ENCODE data around the gene PFKL. TPM values are rescaled to one million over a fixed set of nuclear protein-coding genes. Genes with fewer than 3 reads are reported as not detected.

The PFKL gene
- total and polyA plus RNA-seq, 8 donors: 80.3 to 116 (median 93.5) TPM

DNA sequence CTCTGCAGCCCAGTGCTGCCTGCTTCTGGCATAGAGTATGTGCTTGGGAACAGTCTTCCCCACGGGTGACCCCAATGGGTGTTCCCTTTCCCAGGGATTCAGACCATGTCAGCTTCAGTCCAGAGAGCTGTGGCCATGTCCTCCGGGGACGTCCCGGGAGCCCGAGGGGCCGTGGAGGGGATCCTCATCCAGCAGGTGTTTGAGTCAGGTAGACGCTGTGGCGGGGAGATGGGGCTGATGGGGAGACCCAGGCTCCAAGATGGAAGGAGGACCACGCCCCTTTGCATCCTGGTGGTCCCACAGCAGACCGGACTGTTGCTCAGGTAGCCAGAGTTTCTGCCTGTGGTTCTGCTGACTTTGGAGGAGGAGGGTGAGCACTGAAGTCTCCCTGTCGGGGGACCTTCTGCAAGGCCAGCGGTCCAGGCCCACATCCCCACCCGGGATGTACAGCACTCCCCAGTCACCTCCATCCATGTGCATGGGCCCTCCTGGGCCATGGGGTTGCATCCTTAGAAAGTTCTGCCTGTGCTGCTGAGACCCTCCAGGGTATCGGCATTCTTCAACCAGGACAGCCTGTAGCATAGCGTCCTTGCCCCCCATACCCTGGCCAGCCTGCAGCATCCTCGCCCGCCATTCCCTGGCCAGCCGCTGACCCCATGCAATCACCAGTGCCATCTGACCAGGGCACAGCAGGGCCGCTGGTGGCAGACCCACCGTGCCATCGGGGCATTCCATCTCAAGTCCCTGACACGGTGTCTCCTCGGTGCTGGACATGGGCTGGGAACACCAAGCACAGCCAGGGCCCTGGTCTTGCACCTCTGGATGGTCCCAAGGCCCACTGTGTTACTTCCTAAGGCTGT is 11.4 kb upstream of the PFKL start:
- TF ChIP-seq, protein P1, sequence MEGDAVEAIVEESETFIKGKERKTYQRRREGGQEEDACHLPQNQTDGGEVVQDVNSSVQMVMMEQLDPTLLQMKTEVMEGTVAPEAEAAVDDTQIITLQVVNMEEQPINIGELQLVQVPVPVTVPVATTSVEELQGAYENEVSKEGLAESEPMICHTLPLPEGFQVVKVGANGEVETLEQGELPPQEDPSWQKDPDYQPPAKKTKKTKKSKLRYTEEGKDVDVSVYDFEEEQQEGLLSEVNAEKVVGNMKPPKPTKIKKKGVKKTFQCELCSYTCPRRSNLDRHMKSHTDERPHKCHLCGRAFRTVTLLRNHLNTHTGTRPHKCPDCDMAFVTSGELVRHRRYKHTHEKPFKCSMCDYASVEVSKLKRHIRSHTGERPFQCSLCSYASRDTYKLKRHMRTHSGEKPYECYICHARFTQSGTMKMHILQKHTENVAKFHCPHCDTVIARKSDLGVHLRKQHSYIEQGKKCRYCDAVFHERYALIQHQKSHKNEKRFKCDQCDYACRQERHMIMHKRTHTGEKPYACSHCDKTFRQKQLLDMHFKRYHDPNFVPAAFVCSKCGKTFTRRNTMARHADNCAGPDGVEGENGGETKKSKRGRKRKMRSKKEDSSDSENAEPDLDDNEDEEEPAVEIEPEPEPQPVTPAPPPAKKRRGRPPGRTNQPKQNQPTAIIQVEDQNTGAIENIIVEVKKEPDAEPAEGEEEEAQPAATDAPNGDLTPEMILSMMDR (IDR thresholded peaks at IDR 0.05): no peak
- Histone ChIP-seq H3K9me3 (no peaks in the 10 kb centered on the region), H3K4me3 (no peak overlapping the region), H3K36me3 (no peaks in the 10 kb centered on the region), H3K27ac (no peak overlapping the region), H3K4me1 (peaks cover 0 to 6% of the 10 kb centered on the region in 2 donors), H3K27me3 (peaks cover 7 to 52% of the 10 kb centered on the region in 2 donors)
- intact Hi-C loops (cut with DNase I): no loop called here
- DNase-seq: peak in 1 of 4 donors; percentile 56
- ATAC-seq: no peak

DNA sequence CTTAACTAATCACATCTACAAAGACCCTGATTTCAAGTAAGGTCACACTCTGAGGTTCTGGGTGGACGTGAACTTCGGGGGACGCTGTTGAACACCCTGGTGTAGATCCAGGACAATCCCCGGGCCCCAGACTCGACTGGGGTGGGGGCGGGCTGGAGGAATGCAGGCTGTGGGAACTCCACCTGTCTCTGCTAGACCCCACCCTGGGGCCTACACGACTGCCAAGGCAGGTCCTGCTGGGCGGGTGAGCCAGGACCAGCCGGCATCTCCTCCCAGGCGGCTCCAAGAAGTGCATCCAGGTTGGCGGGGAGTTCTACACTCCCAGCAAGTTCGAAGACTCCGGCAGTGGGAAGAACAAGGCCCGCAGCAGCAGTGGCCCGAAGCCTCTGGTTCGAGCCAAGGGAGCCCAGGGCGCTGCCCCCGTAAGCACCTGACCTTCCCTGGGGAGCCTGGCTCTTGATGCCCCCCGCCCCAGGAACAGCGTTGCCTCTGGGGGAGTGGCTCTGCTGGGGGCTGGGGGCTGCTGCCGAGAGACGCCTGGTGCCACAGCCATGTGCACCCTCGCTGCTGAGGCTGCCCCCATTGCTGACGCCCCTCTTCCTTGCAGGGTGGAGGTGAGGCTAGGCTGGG is 10.4 kb upstream of the PFKL start:
- ATAC-seq: no peak
- no peak overlapping the region for H3K27ac ChIP-seq
- peak in 1 of 4 donors; percentile 59 for DNase-seq
- no peaks in the 10 kb centered on the region for H3K36me3 ChIP-seq
- intact Hi-C loops (cut with DNase I): no loop called here
- H3K9me3 ChIP-seq: no peaks in the 10 kb centered on the region
- H3K4me3 ChIP-seq: no peak overlapping the region
- TF ChIP-seq, protein P1 (IDR thresholded peaks at IDR 0.05): no peak
- peaks cover 0 to 6% of the 10 kb centered on the region in 2 donors for H3K4me1 ChIP-seq
- peaks cover 7 to 54% of the 10 kb centered on the region in 2 donors for H3K27me3 ChIP-seq

DNA sequence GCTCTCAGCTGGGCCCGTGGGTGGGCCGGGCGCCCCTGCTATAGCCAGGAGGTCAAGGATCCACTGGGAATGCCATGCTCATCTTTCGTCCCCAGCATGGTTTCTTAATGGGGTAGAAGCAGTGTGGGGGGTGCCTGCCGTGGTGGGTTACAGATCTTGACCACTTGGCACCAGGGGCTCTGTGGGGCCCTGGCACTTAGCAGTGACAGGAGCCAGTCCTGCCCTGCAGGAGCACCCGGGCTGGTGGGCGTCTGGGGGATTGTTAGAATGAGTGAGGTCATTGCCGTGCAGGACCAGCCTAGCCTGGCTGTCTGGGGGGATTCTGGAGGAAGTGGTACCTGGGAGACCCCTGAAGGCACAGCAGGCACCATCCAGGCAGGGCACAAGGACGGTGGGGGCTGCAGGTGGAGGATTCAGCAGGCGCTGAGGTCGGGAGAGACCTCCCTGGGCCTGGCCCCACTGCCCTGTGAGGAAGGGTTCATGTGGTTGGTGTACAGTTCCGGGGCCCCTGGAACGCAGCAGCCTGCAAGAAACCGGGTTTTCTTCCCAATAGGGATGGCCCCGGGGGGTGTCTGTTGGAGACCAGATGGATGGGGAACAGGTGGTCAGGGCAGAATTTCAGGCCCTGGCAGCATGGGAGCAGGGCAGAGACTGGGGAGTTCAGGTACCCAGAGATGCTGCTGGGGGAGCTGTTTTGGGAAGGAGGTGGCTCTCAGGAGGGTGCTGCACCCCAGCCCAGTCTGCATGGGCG is 9.4 kb upstream of the PFKL start:
- H3K36me3 ChIP-seq: no peaks in the 10 kb centered on the region
- TF ChIP-seq, protein P1 (IDR thresholded peaks at IDR 0.05): no peak
- intact Hi-C loops (cut with DNase I): no loop called here
- H3K27ac ChIP-seq: no peak overlapping the region
- H3K4me3 ChIP-seq: no peak overlapping the region
- ATAC-seq (no peak), DNase-seq (peak in 1 of 4 donors; percentile 48)
- peaks cover 5 to 54% of the 10 kb centered on the region in 2 donors for H3K27me3 ChIP-seq
- H3K4me1 ChIP-seq: peaks cover 0 to 5% of the 10 kb centered on the region in 2 donors
- no peaks in the 10 kb centered on the region for H3K9me3 ChIP-seq

DNA sequence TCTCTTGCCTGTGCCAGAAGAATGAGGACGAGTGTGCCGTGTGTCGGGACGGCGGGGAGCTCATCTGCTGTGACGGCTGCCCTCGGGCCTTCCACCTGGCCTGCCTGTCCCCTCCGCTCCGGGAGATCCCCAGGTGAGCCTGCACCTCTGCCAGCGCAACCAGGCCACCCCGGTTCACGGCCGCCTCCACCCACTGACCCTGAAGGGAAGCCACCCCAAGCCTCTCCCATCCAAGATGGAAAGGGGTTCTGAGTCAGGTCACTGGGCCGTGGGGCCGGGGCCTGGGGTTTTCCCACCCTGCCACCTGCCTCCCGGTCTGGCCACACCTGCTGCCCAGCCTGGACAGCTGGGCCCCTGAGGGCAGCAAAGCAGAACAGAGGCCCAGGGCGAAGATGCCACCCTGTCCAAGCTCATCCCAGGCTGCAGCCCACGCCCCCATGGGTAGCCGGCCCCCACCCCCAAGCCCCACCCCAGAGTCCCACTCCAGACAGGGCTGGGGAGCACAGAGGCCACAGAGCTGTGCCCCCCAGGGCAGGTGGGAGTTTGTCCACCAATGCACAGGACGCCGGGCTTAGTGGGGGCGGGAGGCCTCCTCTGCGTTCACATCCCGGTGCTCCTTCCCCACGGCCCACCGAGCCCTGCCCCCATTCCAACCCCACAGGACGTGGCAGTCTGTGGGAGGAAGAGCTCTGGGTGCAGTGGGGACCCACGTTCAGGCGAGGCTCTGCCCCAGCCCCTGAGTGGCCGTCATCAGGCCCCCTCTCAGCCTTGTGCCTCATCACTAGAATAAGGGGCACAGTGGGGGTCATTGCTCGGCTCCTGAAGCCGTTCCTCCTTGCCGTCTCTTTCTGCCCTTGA is 8.5 kb upstream of the PFKL start:
- no peak for ATAC-seq
- peaks cover 0 to 54% of the 10 kb centered on the region in 2 donors for H3K27me3 ChIP-seq
- TF ChIP-seq, protein P1 (IDR thresholded peaks at IDR 0.05): no peak
- no peaks in the 10 kb centered on the region for H3K9me3 ChIP-seq
- no peaks in the 10 kb centered on the region for H3K4me1 ChIP-seq
- no peak overlapping the region for H3K4me3 ChIP-seq
- H3K27ac ChIP-seq: no peak overlapping the region
- intact Hi-C loops (cut with DNase I): no loop called here
- no peaks in the 10 kb centered on the region for H3K36me3 ChIP-seq
- DNase-seq: peak in 1 of 4 donors; percentile 76

Data from left lung (tissue), 10 donors.